Adrenal gland (tissue), 5 donors: ENCODE data around the gene C14orf132.

Source experiments
- POLR2A ChIP-seq, 2 donors: fragments of 450-650 bp; IDR thresholded peaks; one replicate each; pipeline ENCODE4 v1.6.1; 2017; ENCODE audit warnings: antibody characterized with exemption in 2 of 2, mild to moderate bottlenecking in 2 of 2, moderate library complexity in 1 of 2
- TF ChIP-seq, protein P1 (sequence below), 6 experiments: fragments of 450-650 bp in 4 of 6; fragments of 200-600 bp in 2 of 6; sonication (generic) in 1 of 6; IDR thresholded peaks; 1 replicate in 5 of 6; 2 replicates in 1 of 6; pipeline versions ENCODE4 v1.5.1 to v1.8.0; 2016 to 2021; ENCODE audit warnings: antibody characterized with exemption in 6 of 6, mild to moderate bottlenecking in 2 of 6, moderate library complexity in 1 of 6
- donor health status: DM: no; HTN: no; CAD: no.

GRCh38 chr14:96086574-96087077 lies 47.5 kb downstream of the C14orf132 start:
- TF ChIP-seq, protein P1, sequence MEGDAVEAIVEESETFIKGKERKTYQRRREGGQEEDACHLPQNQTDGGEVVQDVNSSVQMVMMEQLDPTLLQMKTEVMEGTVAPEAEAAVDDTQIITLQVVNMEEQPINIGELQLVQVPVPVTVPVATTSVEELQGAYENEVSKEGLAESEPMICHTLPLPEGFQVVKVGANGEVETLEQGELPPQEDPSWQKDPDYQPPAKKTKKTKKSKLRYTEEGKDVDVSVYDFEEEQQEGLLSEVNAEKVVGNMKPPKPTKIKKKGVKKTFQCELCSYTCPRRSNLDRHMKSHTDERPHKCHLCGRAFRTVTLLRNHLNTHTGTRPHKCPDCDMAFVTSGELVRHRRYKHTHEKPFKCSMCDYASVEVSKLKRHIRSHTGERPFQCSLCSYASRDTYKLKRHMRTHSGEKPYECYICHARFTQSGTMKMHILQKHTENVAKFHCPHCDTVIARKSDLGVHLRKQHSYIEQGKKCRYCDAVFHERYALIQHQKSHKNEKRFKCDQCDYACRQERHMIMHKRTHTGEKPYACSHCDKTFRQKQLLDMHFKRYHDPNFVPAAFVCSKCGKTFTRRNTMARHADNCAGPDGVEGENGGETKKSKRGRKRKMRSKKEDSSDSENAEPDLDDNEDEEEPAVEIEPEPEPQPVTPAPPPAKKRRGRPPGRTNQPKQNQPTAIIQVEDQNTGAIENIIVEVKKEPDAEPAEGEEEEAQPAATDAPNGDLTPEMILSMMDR (IDR thresholded peaks at IDR 0.05), result no peak
- no peak for TF ChIP-seq POLR2A (IDR thresholded peaks at IDR 0.05)
